HepG2 (cell line): ENCODE measurements around the gene CHN1.

Source experiments
- KDM6A ChIP-seq: IDR thresholded peaks from 2 replicates; pipeline ENCODE4 v1.6.1; 2016; ENCODE audit warnings: low read depth
- TF ChIP-seq, protein P1 (sequence below): IDR thresholded peaks from 2 replicates; pipeline ENCODE4 v1.6.1; 2016; ENCODE audit warnings: missing biosample characterization, missing genetic modification reagents, low read depth

DNA sequence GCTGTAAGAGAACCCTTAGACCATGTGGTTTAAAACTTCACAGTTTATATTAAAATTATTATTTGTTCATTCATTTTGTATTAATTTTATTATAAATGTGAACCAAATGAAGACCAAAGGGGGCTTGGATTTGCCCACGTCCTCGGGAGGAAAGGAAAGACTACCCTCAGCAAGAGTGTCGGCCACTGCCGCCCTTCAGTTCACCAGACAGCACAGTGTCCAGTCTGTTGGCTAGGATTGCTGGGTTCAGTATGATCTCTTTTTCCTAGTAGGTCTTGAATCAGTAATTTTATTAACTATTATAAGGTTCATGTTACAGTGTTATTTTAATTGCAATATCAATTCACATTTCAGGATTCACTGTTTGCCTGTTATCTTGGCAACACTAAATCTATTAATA lies 162.7 kb downstream of the CHN1 start:
- TF ChIP-seq KDM6A (CRISPR knock-in tag) = no peak
- TF ChIP-seq, protein P1, sequence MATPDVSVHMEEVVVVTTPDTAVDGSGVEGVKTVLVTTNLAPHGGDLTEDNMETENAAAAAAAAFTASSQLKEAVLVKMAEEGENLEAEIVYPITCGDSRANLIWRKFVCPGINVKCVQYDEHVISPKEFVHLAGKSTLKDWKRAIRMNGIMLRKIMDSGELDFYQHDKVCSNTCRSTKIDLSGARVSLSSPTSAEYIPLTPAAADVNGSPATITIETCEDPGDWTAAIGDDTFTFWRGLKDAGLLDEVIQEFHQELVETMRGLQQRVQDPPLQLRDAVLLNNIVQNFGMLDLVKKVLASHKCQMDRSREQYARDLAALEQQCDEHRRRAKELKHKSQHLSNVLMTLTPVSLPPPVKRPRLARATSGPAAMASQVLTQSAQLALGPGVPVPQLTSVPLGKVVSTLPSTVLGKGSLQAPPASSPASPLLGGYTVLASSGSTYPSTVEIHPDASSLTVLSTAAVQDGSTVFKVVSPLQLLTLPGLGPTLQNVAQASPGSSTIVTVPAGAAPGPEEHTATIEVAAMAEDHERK (CRISPR knock-in tag) = no peak
